ENCODE measurements around the gene REEP1. TPM values are rescaled to one million over a fixed set of nuclear protein-coding genes. Genes with fewer than 3 reads are reported as not detected.

The REEP1 gene
- total and polyA plus RNA-seq, 2 of the 13 experiments (the other 11 are each of a cell fraction or from before 2014, with no cell fraction given), result 0.27 TPM; not detected in 1

DNA sequence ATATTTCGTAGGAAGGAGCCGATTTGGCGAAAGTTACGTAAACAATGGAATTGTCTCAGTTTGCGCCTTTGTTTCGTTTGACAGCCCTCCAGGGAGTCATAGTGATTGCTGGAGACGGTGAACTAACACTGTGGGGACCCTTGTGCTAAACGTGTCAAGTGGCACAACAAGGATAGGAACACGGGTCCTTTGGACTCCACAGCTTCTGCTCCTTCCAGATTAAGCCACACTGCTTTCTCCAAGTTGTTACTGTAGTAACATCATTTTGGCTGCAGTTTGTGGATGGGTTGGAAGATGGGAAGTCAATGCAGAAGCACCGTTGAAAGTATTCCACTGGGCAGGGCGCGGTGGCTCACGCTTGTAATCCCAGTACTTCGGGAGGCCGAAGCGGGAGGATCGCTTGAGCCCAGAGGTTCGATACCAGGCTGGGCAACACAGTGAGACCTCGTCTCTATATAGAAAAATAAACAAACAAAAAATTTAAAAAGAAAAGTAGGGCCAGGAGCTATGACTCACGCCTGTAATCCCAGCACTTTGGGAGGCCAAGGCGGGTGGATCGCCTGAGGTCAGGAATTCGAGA lies 141.5 kb downstream of the REEP1 start (continued):
- TF ChIP-seq, protein P1, sequence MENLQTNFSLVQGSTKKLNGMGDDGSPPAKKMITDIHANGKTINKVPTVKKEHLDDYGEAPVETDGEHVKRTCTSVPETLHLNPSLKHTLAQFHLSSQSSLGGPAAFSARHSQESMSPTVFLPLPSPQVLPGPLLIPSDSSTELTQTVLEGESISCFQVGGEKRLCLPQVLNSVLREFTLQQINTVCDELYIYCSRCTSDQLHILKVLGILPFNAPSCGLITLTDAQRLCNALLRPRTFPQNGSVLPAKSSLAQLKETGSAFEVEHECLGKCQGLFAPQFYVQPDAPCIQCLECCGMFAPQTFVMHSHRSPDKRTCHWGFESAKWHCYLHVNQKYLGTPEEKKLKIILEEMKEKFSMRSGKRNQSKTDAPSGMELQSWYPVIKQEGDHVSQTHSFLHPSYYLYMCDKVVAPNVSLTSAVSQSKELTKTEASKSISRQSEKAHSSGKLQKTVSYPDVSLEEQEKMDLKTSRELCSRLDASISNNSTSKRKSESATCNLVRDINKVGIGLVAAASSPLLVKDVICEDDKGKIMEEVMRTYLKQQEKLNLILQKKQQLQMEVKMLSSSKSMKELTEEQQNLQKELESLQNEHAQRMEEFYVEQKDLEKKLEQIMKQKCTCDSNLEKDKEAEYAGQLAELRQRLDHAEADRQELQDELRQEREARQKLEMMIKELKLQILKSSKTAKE (CRISPR knock-in tag; IDR thresholded peaks at IDR 0.05; ENCODE audit: borderline replicate concordance), result 0 out of 2 replicates have a peak, but pooled peaks have one; percentile 8
- 0 out of 2 replicates have a peak, but pooled peaks have one; percentile 24 for TF ChIP-seq EHMT2 (IDR thresholded peaks at IDR 0.05; ENCODE audit: borderline replicate concordance, low read depth, low read length)
- TF ChIP-seq, protein P2, sequence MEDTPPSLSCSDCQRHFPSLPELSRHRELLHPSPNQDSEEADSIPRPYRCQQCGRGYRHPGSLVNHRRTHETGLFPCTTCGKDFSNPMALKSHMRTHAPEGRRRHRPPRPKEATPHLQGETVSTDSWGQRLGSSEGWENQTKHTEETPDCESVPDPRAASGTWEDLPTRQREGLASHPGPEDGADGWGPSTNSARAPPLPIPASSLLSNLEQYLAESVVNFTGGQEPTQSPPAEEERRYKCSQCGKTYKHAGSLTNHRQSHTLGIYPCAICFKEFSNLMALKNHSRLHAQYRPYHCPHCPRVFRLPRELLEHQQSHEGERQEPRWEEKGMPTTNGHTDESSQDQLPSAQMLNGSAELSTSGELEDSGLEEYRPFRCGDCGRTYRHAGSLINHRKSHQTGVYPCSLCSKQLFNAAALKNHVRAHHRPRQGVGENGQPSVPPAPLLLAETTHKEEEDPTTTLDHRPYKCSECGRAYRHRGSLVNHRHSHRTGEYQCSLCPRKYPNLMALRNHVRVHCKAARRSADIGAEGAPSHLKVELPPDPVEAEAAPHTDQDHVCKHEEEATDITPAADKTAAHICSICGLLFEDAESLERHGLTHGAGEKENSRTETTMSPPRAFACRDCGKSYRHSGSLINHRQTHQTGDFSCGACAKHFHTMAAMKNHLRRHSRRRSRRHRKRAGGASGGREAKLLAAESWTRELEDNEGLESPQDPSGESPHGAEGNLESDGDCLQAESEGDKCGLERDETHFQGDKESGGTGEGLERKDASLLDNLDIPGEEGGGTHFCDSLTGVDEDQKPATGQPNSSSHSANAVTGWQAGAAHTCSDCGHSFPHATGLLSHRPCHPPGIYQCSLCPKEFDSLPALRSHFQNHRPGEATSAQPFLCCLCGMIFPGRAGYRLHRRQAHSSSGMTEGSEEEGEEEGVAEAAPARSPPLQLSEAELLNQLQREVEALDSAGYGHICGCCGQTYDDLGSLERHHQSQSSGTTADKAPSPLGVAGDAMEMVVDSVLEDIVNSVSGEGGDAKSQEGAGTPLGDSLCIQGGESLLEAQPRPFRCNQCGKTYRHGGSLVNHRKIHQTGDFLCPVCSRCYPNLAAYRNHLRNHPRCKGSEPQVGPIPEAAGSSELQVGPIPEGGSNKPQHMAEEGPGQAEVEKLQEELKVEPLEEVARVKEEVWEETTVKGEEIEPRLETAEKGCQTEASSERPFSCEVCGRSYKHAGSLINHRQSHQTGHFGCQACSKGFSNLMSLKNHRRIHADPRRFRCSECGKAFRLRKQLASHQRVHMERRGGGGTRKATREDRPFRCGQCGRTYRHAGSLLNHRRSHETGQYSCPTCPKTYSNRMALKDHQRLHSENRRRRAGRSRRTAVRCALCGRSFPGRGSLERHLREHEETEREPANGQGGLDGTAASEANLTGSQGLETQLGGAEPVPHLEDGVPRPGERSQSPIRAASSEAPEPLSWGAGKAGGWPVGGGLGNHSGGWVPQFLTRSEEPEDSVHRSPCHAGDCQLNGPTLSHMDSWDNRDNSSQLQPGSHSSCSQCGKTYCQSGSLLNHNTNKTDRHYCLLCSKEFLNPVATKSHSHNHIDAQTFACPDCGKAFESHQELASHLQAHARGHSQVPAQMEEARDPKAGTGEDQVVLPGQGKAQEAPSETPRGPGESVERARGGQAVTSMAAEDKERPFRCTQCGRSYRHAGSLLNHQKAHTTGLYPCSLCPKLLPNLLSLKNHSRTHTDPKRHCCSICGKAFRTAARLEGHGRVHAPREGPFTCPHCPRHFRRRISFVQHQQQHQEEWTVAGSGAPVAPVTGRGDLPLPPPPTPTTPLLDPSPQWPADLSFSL (CRISPR knock-in tag; IDR thresholded peaks at IDR 0.05), result no peak
- TF ChIP-seq, protein P3, sequence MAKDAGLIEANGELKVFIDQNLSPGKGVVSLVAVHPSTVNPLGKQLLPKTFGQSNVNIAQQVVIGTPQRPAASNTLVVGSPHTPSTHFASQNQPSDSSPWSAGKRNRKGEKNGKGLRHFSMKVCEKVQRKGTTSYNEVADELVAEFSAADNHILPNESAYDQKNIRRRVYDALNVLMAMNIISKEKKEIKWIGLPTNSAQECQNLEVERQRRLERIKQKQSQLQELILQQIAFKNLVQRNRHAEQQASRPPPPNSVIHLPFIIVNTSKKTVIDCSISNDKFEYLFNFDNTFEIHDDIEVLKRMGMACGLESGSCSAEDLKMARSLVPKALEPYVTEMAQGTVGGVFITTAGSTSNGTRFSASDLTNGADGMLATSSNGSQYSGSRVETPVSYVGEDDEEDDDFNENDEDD (CRISPR knock-in tag; IDR thresholded peaks at IDR 0.05; ENCODE audit: borderline replicate concordance), result no peak
- peak; percentile 87 for TF ChIP-seq TGIF2 (CRISPR knock-in tag; IDR thresholded peaks at IDR 0.05)
- no peak for TF ChIP-seq ZMYM4 (CRISPR knock-in tag; IDR thresholded peaks at IDR 0.05)
- no peak for TF ChIP-seq ZNF382 (CRISPR knock-in tag; IDR thresholded peaks at IDR 0.05; ENCODE audit: borderline replicate concordance)
- TF ChIP-seq, protein P4, sequence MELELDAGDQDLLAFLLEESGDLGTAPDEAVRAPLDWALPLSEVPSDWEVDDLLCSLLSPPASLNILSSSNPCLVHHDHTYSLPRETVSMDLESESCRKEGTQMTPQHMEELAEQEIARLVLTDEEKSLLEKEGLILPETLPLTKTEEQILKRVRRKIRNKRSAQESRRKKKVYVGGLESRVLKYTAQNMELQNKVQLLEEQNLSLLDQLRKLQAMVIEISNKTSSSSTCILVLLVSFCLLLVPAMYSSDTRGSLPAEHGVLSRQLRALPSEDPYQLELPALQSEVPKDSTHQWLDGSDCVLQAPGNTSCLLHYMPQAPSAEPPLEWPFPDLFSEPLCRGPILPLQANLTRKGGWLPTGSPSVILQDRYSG (CRISPR knock-in tag; IDR thresholded peaks at IDR 0.05), result no peak
- TF ChIP-seq MEF2D (CRISPR knock-in tag; IDR thresholded peaks at IDR 0.05), result peak; percentile 40; the same call in 1 of the 2 replicates
- TF ChIP-seq, protein P5, sequence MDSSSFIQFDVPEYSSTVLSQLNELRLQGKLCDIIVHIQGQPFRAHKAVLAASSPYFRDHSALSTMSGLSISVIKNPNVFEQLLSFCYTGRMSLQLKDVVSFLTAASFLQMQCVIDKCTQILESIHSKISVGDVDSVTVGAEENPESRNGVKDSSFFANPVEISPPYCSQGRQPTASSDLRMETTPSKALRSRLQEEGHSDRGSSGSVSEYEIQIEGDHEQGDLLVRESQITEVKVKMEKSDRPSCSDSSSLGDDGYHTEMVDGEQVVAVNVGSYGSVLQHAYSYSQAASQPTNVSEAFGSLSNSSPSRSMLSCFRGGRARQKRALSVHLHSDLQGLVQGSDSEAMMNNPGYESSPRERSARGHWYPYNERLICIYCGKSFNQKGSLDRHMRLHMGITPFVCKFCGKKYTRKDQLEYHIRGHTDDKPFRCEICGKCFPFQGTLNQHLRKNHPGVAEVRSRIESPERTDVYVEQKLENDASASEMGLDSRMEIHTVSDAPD (CRISPR knock-in tag; IDR thresholded peaks at IDR 0.05), result no peak; the same call in 1 of the 2 replicates
- no peak for TF ChIP-seq ZNF260 (CRISPR knock-in tag; IDR thresholded peaks at IDR 0.05; ENCODE audit: borderline replicate concordance, low read depth)
- no peak; the same call in 1 of the 2 replicates for TF ChIP-seq MYC (CRISPR knock-in tag; IDR thresholded peaks at IDR 0.05; ENCODE audit: borderline replicate concordance)
- no peak for TF ChIP-seq SOX13 (IDR thresholded peaks at IDR 0.05)
- no peak for TF ChIP-seq SOX13 (CRISPR knock-in tag; conservative IDR thresholded peaks at IDR 0.05 in 1 of 2, IDR thresholded peaks at IDR 0.05 in 1 of 2)
- TF ChIP-seq ZNF496 (CRISPR knock-in tag; IDR thresholded peaks at IDR 0.05; ENCODE audit: insufficient replicate concordance), result no peak
